Measurements from ENCODE around the gene KDM6A. TPM values are rescaled to one million over a fixed set of nuclear protein-coding genes. Genes with fewer than 3 reads are reported as not detected.
"Not testable (repeated sequence)": the region's sequence is repeated elsewhere in the genome, so short reads cannot be mapped to it uniquely, and the experiment has no call there.

Gene KDM6A
- total RNA-seq, 1 experiment from 2014 or later: 24.0 TPM

DNA sequence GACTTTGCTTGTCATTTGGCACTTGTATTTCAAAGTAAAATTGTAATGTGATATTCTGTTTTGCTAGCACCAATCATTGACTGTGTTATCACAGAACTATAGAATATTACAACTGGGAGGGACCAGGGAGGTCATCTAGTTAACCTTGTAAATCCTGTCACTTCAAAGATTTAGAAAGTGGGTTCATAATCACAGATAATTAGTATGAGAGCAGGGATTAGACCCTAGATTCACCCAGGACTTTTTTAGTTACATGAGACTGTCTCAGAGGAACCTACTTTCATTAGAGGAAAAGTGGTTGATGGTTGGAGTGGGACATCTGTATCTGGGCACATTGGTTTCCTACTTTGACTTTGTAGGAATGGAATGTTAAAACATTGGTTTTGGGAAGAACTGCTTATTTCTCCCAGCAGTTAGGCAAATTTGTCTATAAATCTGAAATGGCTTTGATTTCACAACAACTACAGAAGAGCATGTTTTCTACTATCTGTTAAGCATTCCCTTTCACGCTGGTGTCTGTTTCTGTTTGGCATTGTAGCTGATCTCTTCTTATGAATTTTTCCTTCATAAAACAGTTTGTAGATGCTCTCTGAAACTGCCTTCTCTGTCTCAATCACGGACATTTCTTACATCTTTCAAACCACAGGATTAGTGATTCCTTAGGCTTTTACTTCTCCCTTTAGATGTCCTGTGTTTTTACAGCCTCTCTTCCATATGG is 183.6 kb downstream of the KDM6A start:
- ATAC-seq: no peak
- in situ Hi-C loops (cut with HindIII; ENCODE audit: low pct_unique_long_range_greater_than_20kb, low sequenced_read_pairs) (no loop called here), intact Hi-C loops (cut with micrococcal nuclease; ENCODE audit: unreplicated experiment) (no loop called here)
- CTCF ChIA-PET: no interaction called here
- H3K4me3 ChIP-seq (ENCODE audit: low read depth in 2 of 2, low read length in 2 of 2): no peak overlapping the region
- no peaks in the 10 kb centered on the region for H3K4me1 ChIP-seq (ENCODE audit: control insufficient read depth, insufficient read depth, low read length)
- H3K9me3 ChIP-seq (ENCODE audit: control insufficient read depth, insufficient read depth, low read depth, low read length): no peaks in the 10 kb centered on the region
- POLR2A ChIA-PET: no interaction called here
- no TSS peak for BruUV-seq (replicated peaks)
- TF ChIP-seq, protein P1, sequence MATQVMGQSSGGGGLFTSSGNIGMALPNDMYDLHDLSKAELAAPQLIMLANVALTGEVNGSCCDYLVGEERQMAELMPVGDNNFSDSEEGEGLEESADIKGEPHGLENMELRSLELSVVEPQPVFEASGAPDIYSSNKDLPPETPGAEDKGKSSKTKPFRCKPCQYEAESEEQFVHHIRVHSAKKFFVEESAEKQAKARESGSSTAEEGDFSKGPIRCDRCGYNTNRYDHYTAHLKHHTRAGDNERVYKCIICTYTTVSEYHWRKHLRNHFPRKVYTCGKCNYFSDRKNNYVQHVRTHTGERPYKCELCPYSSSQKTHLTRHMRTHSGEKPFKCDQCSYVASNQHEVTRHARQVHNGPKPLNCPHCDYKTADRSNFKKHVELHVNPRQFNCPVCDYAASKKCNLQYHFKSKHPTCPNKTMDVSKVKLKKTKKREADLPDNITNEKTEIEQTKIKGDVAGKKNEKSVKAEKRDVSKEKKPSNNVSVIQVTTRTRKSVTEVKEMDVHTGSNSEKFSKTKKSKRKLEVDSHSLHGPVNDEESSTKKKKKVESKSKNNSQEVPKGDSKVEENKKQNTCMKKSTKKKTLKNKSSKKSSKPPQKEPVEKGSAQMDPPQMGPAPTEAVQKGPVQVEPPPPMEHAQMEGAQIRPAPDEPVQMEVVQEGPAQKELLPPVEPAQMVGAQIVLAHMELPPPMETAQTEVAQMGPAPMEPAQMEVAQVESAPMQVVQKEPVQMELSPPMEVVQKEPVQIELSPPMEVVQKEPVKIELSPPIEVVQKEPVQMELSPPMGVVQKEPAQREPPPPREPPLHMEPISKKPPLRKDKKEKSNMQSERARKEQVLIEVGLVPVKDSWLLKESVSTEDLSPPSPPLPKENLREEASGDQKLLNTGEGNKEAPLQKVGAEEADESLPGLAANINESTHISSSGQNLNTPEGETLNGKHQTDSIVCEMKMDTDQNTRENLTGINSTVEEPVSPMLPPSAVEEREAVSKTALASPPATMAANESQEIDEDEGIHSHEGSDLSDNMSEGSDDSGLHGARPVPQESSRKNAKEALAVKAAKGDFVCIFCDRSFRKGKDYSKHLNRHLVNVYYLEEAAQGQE (IDR thresholded peaks at IDR 0.05; ENCODE audit: insufficient read depth in 1 of 2, low read depth in 2 of 2, low read length in 1 of 2): no peak
- H3K27me3 ChIP-seq (ENCODE audit: control insufficient read depth, insufficient read depth, low read length): no peaks in the 10 kb centered on the region
- DNase-seq (ENCODE audit: low read depth, low spot score): no peak
- peaks cover 9% of the 10 kb centered on the region; the same call in 1 of the 2 replicates for H3K36me3 ChIP-seq (ENCODE audit: control insufficient read depth, insufficient read depth, low read length)
- H3K27ac ChIP-seq (ENCODE audit: low read length): no peak overlapping the region

DNA sequence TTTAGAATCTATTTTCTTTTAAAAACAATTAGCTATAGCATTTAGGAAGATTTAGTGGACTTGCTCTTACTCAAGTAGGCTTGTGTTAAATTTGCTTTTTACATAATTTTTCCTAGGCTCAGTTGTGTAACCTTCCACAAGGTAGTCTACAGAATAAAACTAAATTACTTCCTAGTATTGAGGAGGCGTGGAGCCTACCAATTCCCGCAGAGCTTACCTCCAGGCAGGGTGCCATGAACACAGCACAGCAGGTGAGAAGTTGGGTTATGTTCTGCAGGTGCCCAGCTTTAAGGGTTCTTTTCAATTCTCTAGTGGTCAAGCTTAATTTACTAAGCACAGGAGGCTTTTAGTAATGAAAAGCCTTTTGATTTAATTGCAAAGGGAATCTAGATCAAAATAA is 186.9 kb downstream of the KDM6A start:
- POLR2A ChIA-PET; in situ Hi-C loops (cut with HindIII; ENCODE audit: low pct_unique_long_range_greater_than_20kb, low sequenced_read_pairs); CTCF ChIA-PET; H3K36me3 ChIP-seq (ENCODE audit: control insufficient read depth, insufficient read depth, low read length); H3K27ac ChIP-seq (ENCODE audit: low read length); H3K4me3 ChIP-seq (ENCODE audit: low read depth in 2 of 2, low read length in 2 of 2); ATAC-seq; DNase-seq (ENCODE audit: low read depth, low spot score); BruUV-seq (replicated peaks); H3K4me1 ChIP-seq (ENCODE audit: control insufficient read depth, insufficient read depth, low read length); H3K27me3 ChIP-seq (ENCODE audit: control insufficient read depth, insufficient read depth, low read length); H3K9me3 ChIP-seq (ENCODE audit: control insufficient read depth, insufficient read depth, low read depth, low read length): not testable (repeated sequence)
- intact Hi-C loops (cut with micrococcal nuclease; ENCODE audit: unreplicated experiment): loop anchor here (10.0 kb wide), 1 partner anchor 185 kb away; the partner anchor contains the start of gene KDM6A

DNA sequence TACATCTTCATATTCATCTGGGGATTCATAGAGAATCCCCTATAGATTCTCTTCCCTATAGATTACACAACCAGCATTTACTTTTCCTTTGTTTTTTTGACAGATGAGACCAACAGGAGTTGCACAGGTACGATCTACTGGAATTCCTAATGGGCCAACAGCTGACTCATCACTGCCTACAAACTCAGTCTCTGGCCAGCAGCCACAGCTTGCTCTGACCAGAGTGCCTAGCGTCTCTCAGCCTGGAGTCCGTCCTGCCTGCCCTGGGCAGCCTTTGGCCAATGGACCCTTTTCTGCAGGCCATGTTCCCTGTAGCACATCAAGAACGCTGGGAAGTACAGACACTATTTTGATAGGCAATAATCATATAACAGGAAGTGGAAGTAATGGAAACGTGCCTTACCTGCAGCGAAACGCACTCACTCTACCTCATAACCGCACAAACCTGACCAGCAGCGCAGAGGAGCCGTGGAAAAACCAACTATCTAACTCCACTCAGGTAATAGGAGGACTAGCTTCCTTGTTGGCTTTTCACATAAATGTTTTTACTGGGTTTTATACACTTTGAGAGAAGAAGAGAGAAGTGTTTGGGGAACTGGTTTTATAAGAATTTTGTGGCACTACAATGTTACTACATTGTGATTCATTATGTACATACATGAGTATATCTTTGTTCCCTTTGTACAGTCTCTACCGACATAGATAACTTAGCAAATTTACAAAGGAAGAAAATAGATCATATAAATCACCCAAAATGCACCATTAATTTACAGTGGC is 190.5 kb downstream of the KDM6A start:
- H3K4me1 ChIP-seq (ENCODE audit: control insufficient read depth, insufficient read depth, low read length): no peaks in the 10 kb centered on the region; the same call in 1 of the 2 replicates
- H3K9me3 ChIP-seq (ENCODE audit: control insufficient read depth, insufficient read depth, low read depth, low read length): no peaks in the 10 kb centered on the region
- no TSS peak for BruUV-seq (replicated peaks)
- H3K4me3 ChIP-seq (ENCODE audit: low read depth in 2 of 2, low read length in 2 of 2): no peak overlapping the region
- no peaks in the 10 kb centered on the region for H3K27me3 ChIP-seq (ENCODE audit: control insufficient read depth, insufficient read depth, low read length)
- ATAC-seq (no peak), DNase-seq (ENCODE audit: low read depth, low spot score) (no peak)
- in situ Hi-C loops (cut with HindIII; ENCODE audit: low pct_unique_long_range_greater_than_20kb, low sequenced_read_pairs) (no loop called here), intact Hi-C loops (cut with micrococcal nuclease; ENCODE audit: unreplicated experiment) (loop anchor here (10.0 kb wide), 1 partner anchor 189 kb away; the partner anchor contains the start of gene KDM6A)
- no peak for TF ChIP-seq TCF7L2 (IDR thresholded peaks at IDR 0.05; ENCODE audit: low read depth, low read length)
- TF ChIP-seq POLR2AphosphoS5 (IDR thresholded peaks at IDR 0.05; ENCODE audit: low read depth, low read length): no peak
- TF ChIP-seq, protein P1 (IDR thresholded peaks at IDR 0.05; ENCODE audit: insufficient read depth in 1 of 2, low read depth in 2 of 2, low read length in 1 of 2): no peak
- TF ChIP-seq, protein P2, sequence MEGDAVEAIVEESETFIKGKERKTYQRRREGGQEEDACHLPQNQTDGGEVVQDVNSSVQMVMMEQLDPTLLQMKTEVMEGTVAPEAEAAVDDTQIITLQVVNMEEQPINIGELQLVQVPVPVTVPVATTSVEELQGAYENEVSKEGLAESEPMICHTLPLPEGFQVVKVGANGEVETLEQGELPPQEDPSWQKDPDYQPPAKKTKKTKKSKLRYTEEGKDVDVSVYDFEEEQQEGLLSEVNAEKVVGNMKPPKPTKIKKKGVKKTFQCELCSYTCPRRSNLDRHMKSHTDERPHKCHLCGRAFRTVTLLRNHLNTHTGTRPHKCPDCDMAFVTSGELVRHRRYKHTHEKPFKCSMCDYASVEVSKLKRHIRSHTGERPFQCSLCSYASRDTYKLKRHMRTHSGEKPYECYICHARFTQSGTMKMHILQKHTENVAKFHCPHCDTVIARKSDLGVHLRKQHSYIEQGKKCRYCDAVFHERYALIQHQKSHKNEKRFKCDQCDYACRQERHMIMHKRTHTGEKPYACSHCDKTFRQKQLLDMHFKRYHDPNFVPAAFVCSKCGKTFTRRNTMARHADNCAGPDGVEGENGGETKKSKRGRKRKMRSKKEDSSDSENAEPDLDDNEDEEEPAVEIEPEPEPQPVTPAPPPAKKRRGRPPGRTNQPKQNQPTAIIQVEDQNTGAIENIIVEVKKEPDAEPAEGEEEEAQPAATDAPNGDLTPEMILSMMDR (IDR thresholded peaks at IDR 0.05): no peak
- no peak for TF ChIP-seq SIN3A (IDR thresholded peaks at IDR 0.05; ENCODE audit: borderline replicate concordance, insufficient read depth, low read depth, low read length)
- ChIA-PET POLR2A (interaction anchor here (0.6 kb wide), 1 partner anchor 108 kb away, joined by 3 read pairs; no protein-coding TSS in a partner anchor), CTCF (no interaction called here)
- H3K27ac ChIP-seq (ENCODE audit: low read length): no peak overlapping the region
- H3K36me3 ChIP-seq (ENCODE audit: control insufficient read depth, insufficient read depth, low read length): peaks cover 9% of the 10 kb centered on the region; the same call in 1 of the 2 replicates
